Upper lobe of left lung (tissue), 4 donors: ENCODE measurements around the gene ATP1A4.

ENCODE experiments used
- POLR2A ChIP-seq, 4 donors: fragments of 450-650 bp; IDR thresholded peaks; one replicate each; pipeline ENCODE4 v1.5.1; 2016 to 2017; ENCODE audit warnings: antibody characterized with exemption in 4 of 4, mild to moderate bottlenecking in 2 of 4
- POLR2AphosphoS5 ChIP-seq, 2 donors: sonication (generic); formaldehyde crosslinking; IDR thresholded peaks; one replicate each; pipeline ENCODE4 v1.5.1; 2017; ENCODE audit warnings: antibody characterized with exemption in 2 of 2

DNA sequence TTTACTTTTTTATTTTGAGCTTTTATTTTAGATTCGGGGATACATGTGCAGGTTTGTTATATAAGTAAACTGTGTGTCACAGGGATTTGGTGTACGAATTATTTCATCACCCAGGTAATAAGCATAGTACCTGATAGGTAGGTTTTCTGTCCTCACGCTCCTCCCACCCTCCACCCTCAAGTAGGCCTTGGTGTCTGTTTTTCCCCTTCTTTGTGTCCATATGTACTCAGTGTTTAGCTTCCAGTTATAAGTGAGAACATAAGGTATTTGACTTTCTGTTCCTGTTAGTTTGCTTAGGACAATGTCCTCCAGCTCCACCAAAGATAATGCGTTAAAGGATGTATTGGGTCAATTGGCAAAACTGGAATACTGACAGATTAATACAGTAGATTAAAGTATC is 5.8 kb downstream of the ATP1A4 start:
- TF ChIP-seq POLR2AphosphoS5 (IDR thresholded peaks at IDR 0.05): no peak
- no peak for TF ChIP-seq POLR2A (IDR thresholded peaks at IDR 0.05)
